Hippocampal formation (tissue), 2 donors: ENCODE measurements around the gene BAHD1.
"Not testable (repeated sequence)": the region's sequence is repeated elsewhere in the genome, so short reads cannot be mapped to it uniquely, and the experiment has no call there.

ENCODE experiments used
- DNase-seq, 2 donors: peaks; one replicate each; lab custom pipeline; 2025; lab: John Stamatoyannopoulos, UW

The BAHD1 gene

DNA sequence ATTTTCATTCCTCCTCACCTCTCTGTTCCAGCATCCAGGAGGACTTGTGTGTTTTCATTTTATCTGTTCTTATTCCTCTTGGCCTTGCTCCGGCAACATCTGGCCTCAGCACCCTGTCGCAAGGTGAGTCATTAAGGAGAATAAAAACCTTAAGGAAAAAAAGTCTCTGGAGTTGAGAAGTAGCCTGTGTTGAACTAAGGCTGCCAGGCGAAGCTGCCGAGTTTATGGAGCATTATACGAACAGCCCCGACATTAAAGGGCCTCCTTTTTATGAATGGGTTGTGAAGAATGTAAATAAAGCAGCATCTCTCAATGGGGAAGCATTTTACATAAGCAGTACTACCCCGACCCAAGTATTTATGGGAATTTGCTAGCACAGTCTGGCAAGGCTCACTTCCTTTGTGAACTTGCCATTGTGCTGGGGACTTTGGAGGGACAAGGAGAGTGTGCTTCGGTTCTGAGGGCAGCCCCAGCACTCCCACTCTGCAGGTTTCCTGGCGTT lies 4.7 kb downstream of the BAHD1 start:
- DNase-seq, result no peak

DNA sequence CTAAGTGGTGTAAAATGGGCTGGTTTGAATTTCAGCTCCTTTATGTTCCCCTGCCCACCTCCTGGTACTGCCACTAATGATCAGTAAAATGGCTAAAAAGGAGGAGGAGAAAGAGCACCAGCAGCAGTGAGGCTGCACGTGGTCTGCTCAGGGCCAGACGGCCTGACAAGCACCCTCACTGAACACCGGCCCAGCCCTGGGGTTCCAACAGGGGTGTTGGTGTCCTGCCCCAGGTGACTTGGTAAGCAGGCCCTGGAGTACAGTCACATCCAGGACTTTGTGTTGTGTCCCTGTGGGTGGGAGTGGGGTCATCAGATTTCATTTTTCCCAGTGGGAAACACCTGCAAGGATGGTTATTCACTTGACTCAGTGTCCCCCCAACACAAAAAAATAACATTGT lies 5.4 kb downstream of the BAHD1 start:
- no peak for DNase-seq

GRCh38 chr15:40448354-40448753 lies 7.6 kb downstream of the BAHD1 start:
- DNase-seq, result no peak

DNA sequence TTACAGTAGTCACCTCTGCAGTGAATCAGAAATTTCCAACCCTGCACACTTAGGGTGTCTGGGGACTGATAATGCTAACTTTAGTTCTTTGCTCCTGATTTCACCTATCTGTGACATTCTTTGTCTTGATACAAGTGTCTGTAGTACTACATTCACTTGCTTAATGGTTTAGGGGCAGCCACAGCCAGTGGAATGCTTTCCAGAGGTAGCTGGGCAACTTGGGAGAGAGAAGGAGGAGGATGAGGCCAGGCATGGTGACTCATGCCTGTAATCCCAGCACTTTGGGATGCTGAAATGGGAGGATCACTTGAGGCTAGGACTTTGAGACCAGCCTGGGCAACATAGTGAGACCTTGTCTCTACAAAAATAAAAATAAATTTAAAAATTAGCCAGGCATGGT lies 8.5 kb downstream of the BAHD1 start:
- no peak for DNase-seq

GRCh38 chr15:40450047-40450446 lies 9.3 kb downstream of the BAHD1 start:
- DNase-seq, result no peak

GRCh38 chr15:40451527-40452158 lies 10.9 kb downstream of the BAHD1 start:
- no peak for DNase-seq

- no peak for DNase-seq
These were observed 11.7 kb downstream of the BAHD1 start for GRCh38 chr15:40452296-40453090.

- DNase-seq, result not testable (repeated sequence)
These were observed 13.2 kb downstream of the BAHD1 start for GRCh38 chr15:40453941-40454340.

GRCh38 chr15:40454904-40455391 lies 14.2 kb downstream of the BAHD1 start:
- no peak for DNase-seq

DNA sequence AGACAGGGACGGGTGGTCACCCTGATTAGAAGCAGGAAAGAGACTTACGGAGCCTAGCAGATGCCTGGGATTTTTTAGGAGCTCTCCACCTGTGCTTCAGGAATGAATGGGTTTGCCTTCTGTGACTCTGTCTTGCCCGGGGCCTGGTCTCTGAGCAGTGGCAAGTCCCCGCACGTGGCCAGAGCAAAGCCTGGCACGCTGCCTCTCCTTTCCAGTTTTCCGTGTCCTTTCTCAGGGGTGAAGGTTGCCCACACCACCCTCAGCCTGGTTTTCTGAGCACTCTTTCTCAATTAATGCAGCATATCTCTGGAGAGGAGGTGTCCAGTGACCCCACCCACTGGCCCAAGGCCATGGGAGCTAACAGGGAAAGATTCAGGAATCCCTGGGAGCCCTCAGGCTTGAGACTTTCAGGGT lies 15.6 kb downstream of the BAHD1 start:
- no peak for DNase-seq

- DNase-seq, result no peak
These were observed 16.0 kb downstream of the BAHD1 start for GRCh38 chr15:40456738-40457137.

DNA sequence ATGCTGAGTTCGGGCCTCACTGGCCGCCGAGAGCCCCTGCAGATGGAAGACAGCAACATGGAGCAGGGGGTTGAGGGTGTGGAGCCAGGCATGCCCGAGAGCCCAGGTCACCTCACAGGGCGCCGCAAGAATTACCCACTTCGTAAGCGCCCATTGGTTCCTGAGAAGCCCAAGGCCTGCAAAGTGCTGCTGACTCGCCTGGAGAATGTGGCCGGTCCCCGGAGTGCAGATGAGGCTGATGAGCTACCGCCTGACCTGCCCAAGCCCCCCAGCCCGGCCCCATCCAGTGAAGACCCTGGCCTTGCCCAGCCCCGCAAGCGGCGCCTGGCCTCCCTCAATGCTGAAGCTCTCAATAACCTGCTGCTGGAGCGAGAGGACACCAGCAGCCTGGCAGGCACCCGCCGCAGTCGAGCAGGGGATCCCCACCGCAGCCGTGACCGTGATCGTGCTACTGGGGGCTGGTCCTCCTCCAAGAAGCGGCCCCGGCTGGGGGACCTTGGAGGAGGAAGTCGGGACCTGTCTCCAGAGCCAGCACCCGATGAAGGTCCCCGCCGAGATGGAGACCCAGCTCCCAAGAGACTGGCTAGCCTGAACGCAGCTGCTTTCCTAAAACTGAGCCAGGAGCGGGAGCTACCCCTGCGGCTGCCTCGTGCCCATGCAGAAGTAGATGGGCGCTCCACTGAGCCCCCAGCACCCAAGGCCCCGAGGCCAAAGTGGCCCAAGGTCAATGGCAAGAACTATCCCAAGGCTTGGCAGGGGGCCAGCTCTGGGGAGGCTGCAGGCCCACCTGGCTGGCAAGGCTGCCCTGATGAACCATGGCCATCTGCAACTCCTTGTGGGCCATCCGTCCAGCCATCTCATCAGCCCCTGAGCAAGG lies 18.0 kb downstream of the BAHD1 start:
- DNase-seq, result no peak

- no peak for DNase-seq
These were observed 18.8 kb downstream of the BAHD1 start for GRCh38 chr15:40459391-40460015.

DNA sequence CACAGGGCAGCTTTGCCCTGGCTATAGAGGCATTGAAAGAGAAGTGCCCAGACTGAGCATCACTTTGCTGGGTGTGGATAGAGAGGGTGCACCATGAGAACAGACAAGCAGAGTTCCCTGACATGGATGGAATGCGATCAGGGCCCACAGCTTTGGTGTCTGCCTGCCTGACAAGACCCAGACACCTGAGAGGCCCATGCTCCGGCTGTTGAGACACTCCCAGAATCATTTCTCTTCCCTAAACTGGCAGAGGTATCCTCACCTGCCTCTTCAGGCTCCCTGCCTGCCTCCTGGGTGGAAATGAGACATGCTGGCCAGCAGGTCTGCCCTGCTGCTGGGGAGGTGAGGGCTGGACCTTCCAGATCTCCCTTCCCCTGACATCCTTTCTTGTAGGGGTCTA lies 19.7 kb downstream of the BAHD1 start:
- DNase-seq, result no peak

GRCh38 chr15:40461958-40462357 lies 21.2 kb downstream of the BAHD1 start:
- DNase-seq, result no peak

- DNase-seq, result no peak
These were observed 22.5 kb downstream of the BAHD1 start for GRCh38 chr15:40463279-40463678.

DNA sequence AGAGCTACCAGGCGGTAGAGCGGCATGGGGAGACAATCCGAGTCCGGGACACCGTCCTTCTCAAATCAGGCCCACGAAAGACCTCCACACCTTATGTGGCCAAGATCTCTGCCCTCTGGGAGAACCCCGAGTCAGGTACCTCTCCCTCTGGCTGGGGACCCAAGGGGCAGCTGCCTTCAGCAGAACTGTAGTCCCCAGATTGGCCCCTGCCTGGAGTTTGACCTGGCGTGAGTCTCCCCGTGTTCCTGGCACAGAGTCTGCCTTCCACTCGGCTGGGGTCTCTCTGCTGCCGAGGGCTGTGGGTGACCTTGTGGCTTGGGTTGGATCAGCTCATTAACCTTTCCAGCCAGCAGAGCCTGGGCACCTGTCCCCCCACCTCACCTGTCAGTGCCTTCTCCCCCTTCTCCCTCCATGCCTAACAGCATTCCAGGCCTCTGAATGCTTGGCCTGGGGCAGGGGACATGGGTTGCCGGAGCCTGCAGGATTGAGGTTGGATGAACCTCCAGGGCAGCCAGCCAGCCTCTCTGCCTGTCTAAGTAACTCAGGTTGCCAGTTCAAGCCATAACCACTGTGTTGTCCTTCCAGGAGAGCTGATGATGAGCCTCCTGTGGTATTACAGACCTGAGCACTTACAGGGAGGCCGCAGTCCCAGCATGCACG lies 23.3 kb downstream of the BAHD1 start:
- no peak for DNase-seq

DNA sequence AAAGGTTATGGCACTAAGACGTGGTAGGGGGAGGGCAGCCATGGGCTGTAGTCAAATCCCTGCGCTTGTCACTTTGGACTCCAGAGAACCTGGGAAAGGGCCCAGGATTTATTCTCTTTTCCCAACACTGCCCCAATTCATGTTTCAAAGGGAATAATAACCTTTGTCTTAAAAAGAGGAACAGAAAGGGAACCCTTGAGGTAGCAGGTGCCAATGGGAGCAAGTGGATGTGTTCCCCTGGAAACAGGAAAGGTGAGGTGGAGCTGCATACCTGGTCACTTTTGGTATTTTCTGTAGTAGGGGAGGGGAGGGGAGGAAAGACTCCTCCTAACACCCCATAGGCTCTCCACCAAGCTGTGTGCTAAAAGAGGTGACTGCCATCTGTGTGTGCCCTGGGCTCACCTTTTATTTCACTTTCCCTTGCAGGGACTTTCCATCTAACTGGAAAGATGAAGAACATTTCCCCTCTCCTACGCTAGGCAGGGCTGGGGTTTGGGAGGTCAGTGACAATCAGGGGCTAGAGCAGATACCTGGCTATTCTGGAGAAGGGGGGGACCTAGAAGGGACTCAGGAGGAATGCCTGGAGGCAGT lies 23.9 kb downstream of the BAHD1 start:
- no peak for DNase-seq

DNA sequence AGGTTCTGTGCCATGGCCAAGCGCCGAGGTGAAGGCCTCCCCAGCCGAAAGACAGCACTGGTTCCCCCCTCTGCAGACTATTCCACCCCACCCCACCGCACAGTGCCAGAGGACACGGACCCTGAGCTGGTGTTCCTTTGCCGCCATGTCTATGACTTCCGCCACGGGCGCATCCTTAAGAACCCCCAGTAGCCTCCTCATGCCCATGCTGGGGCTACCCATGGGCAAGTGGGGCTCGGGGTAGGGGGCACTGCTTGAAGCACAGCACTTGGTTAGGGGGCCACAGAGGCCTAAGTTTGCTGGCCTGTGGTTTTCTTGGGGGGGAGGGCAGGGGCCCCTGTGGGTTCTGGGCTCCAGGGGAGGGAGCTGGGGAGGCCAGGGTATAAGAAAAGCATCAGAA lies 25.2 kb downstream of the BAHD1 start:
- DNase-seq, result no peak

- DNase-seq, result no peak
These were observed 25.9 kb downstream of the BAHD1 start for GRCh38 chr15:40466426-40467260.
